Osteoblast (primary cell): ENCODE measurements around the gene TRERF1. TPM values are rescaled to one million over a fixed set of nuclear protein-coding genes. Genes with fewer than 3 reads are reported as not detected.

Source experiments
- DNase-seq: peaks from one replicate; pipeline ENCODE4 v3.0.0; 2011; ENCODE audit warnings: low spot score, mixed read lengths; ENCODE audit not compliant: insufficient read length; ENCODE audit errors: missing footprints
- H2AFZ ChIP-seq: 2 replicates; pipeline ENCODE4 v1.6.0; 2011; ENCODE audit warnings: mild to moderate bottlenecking, low read length
- H3K27ac ChIP-seq: 2 replicates; pipeline ENCODE4 v1.5.1; 2011; ENCODE audit warnings: mild to moderate bottlenecking, low read depth, low read length, moderate library complexity
- H3K27me3 ChIP-seq: 2 replicates; pipeline ENCODE4 v1.6.0; 2012; ENCODE audit warnings: mild to moderate bottlenecking, control low read depth, inconsistent platforms, low read length, moderate library complexity; ENCODE audit not compliant: insufficient read depth
- H3K36me3 ChIP-seq: 2 replicates; pipeline ENCODE4 v1.5.1; 2011; ENCODE audit warnings: mild to moderate bottlenecking, low read length, control low read depth, moderate library complexity; ENCODE audit not compliant: insufficient read depth
- H3K4me1 ChIP-seq: 2 replicates; pipeline ENCODE4 v1.5.1; 2011; ENCODE audit warnings: mild to moderate bottlenecking, low read length, control low read depth, moderate library complexity; ENCODE audit not compliant: insufficient read depth
- H3K4me2 ChIP-seq: 2 replicates; pipeline ENCODE4 v1.6.0; 2011; ENCODE audit warnings: mild to moderate bottlenecking, low read length; ENCODE audit not compliant: insufficient read depth
- H3K4me3 ChIP-seq: fragments of 200-600 bp; sonication (generic); 3 replicates; pipeline ENCODE4 v1.5.1; 2012; ENCODE audit warnings: mild to moderate bottlenecking, low read length, inconsistent platforms; ENCODE audit not compliant: insufficient read depth
- H3K79me2 ChIP-seq: 2 replicates; pipeline ENCODE4 v1.6.0; 2012; ENCODE audit warnings: mild to moderate bottlenecking, low read length, control low read depth, inconsistent platforms; ENCODE audit not compliant: insufficient read depth
- H3K9me3 ChIP-seq: 2 replicates; pipeline ENCODE4 v1.5.1; 2011; ENCODE audit warnings: low read depth, low read length, control low read depth
- H4K20me1 ChIP-seq: 2 replicates; pipeline ENCODE4 v1.6.0; 2012; ENCODE audit warnings: mild to moderate bottlenecking, low read length, control low read depth; ENCODE audit not compliant: insufficient read depth
- CTCF ChIP-seq: IDR thresholded peaks from 2 replicates; pipeline ENCODE4 v1.5.1; 2011; ENCODE audit warnings: mild to moderate bottlenecking, low read depth, low read length, moderate library complexity; ENCODE audit errors: extremely low read depth
- total RNA-seq: library from RNA; depleted of rRNA; stranded (reverse); fragments of >200 nt; gene quantifications from 2 replicates; pipeline ENCODE4 v1.2.3, GENCODE V29; 2012

TRERF1 gene
- total RNA-seq, 1 donor, result 4.7 TPM

GRCh38 chr6:42484261-42484660, 32.5 kb upstream of the TRERF1 start:
- Histone ChIP-seq H3K27ac (no peak overlapping the region), H3K4me3 (no peak overlapping the region), H3K9me3 (no peaks in the 10 kb centered on the region), H3K79me2 (no peaks in the 10 kb centered on the region), H3K4me2 (no peak overlapping the region), H3K36me3 (no peaks in the 10 kb centered on the region), H2AFZ (peak overlapping the region; percentile 10), H4K20me1 (no peaks in the 10 kb centered on the region), H3K27me3 (no peaks in the 10 kb centered on the region), H3K4me1 (no peaks in the 10 kb centered on the region)
- DNase-seq, result no peak
- TF ChIP-seq CTCF, result no peak

- no peaks in the 10 kb centered on the region for H3K27me3 ChIP-seq
- H2AFZ ChIP-seq, result no peak overlapping the region
- no peaks in the 10 kb centered on the region for H3K36me3 ChIP-seq
- no peaks in the 10 kb centered on the region for H3K9me3 ChIP-seq
- H3K4me3 ChIP-seq, result no peak overlapping the region
- no peaks in the 10 kb centered on the region for H3K79me2 ChIP-seq
- no peak overlapping the region for H3K4me2 ChIP-seq
- no peak for DNase-seq
- H3K4me1 ChIP-seq, result no peaks in the 10 kb centered on the region
- H3K27ac ChIP-seq, result no peak overlapping the region
- H4K20me1 ChIP-seq, result no peaks in the 10 kb centered on the region
- no peak for TF ChIP-seq CTCF
Observed at GRCh38 chr6:42482174-42482573, 30.4 kb upstream of the TRERF1 start.

GRCh38 chr6:42471714-42472113, 20.0 kb upstream of the TRERF1 start:
- Histone ChIP-seq H4K20me1 (no peaks in the 10 kb centered on the region), H3K4me2 (no peak overlapping the region), H3K4me1 (no peaks in the 10 kb centered on the region), H3K79me2 (no peaks in the 10 kb centered on the region), H3K27ac (no peak overlapping the region), H3K27me3 (no peaks in the 10 kb centered on the region), H3K9me3 (peaks cover 3% of the 10 kb centered on the region), H3K36me3 (no peaks in the 10 kb centered on the region), H2AFZ (no peak overlapping the region), H3K4me3 (no peak overlapping the region)
- no peak for DNase-seq
- TF ChIP-seq CTCF, result no peak

- no peak overlapping the region for H3K27ac ChIP-seq
- no peak overlapping the region for H2AFZ ChIP-seq
- H3K27me3 ChIP-seq, result no peaks in the 10 kb centered on the region
- TF ChIP-seq CTCF, result no peak
- no peaks in the 10 kb centered on the region for H4K20me1 ChIP-seq
- H3K4me2 ChIP-seq, result no peak overlapping the region
- no peaks in the 10 kb centered on the region for H3K36me3 ChIP-seq
- no peak overlapping the region for H3K4me3 ChIP-seq
- H3K79me2 ChIP-seq, result no peaks in the 10 kb centered on the region
- DNase-seq, result no peak
- H3K9me3 ChIP-seq, result peaks cover 3% of the 10 kb centered on the region
- no peaks in the 10 kb centered on the region for H3K4me1 ChIP-seq
Observed at GRCh38 chr6:42471142-42471541, 19.4 kb upstream of the TRERF1 start.
